ENCODE results near the gene PDS5A. TPM values are rescaled to one million over a fixed set of nuclear protein-coding genes. Genes with fewer than 3 reads are reported as not detected.

PDS5A gene
- total and polyA plus RNA-seq, 2 of the 13 experiments (the other 11 are each of a cell fraction or from before 2014, with no cell fraction given): 31.8 to 57.0 TPM

DNA sequence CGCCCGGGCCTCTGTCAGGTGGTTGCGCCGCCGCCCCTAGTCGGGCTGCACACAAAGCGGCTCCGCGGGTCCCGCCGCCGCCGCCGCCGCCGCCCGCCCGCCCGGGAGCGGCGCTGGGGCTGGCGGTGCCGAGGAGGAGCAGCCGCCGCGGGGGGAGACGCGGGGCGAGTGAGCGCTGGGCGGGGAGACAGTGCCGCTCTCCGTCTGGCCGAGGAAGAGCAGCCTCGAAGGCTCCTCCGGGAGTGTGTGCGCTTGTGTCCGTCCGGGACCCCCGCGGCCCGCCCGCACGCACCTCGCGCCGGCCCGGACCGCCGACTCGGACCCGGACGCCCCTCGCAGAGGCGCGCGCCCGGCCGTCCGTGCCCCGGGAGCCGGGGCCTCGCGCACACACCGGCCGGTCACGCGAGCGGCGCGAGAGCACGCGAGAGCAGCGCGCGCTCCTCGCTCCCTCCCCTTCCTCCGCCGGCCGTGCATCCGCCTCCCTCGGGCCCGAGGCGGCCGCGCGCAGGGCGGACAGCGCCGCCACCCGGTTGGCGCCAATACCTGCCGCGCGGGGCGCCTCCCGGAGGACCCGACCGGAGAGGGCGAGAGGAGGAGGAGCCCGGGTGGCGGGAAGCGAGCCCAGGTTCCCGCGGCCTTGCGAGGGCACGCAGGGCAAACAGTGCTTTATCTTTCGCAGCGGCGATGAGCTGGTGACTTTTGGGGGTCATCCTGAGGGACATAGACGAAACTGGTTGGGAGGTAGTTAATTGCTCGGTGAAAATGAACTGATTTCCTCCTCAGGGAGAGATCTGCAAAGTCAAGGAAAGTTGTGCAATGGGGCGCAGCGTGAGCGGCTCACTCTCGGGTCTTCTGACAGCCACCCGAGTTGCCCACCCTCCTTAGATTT, at the start of gene PDS5A (continued):
- TF ChIP-seq, protein P1, sequence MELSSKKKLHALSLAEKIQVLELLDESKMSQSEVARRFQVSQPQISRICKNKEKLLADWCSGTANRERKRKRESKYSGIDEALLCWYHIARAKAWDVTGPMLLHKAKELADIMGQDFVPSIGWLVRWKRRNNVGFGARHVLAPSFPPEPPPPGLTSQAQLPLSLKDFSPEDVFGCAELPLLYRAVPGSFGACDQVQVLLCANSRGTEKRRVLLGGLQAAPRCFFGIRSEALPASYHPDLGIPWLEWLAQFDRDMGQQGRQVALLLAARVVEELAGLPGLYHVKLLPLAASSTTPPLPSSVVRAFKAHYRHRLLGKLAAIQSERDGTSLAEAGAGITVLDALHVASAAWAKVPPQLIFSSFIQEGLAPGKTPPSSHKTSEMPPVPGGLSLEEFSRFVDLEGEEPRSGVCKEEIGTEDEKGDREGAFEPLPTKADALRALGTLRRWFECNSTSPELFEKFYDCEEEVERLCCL (CRISPR knock-in tag; IDR thresholded peaks at IDR 0.05; ENCODE audit: borderline replicate concordance): no peak
- TF ChIP-seq JARID2 (CRISPR knock-in tag; IDR thresholded peaks at IDR 0.05; ENCODE audit: insufficient replicate concordance): no peak
- TF ChIP-seq, protein P2, sequence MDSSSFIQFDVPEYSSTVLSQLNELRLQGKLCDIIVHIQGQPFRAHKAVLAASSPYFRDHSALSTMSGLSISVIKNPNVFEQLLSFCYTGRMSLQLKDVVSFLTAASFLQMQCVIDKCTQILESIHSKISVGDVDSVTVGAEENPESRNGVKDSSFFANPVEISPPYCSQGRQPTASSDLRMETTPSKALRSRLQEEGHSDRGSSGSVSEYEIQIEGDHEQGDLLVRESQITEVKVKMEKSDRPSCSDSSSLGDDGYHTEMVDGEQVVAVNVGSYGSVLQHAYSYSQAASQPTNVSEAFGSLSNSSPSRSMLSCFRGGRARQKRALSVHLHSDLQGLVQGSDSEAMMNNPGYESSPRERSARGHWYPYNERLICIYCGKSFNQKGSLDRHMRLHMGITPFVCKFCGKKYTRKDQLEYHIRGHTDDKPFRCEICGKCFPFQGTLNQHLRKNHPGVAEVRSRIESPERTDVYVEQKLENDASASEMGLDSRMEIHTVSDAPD (CRISPR knock-in tag; IDR thresholded peaks at IDR 0.05): peak; percentile 61; the same call in 1 of the 2 replicates
- TF ChIP-seq GATAD2A (CRISPR knock-in tag; IDR thresholded peaks at IDR 0.05): peak; percentile 53
- peak; percentile 53; the same call in 1 of the 2 replicates for TF ChIP-seq PHF8 (CRISPR knock-in tag; IDR thresholded peaks at IDR 0.05)
- TF ChIP-seq ARNTL (CRISPR knock-in tag; IDR thresholded peaks at IDR 0.05): peak; percentile 57; the same call in 1 of the 2 replicates
- TF ChIP-seq ONECUT2 (CRISPR knock-in tag; IDR thresholded peaks at IDR 0.05): 0 out of 2 replicates have a peak, but pooled peaks have one; percentile 13
- 0 out of 2 replicates have a peak, but pooled peaks have one; percentile 39 for TF ChIP-seq ELF1 (CRISPR knock-in tag; IDR thresholded peaks at IDR 0.05)
- peak; percentile 46; the same call in 1 of the 2 replicates for TF ChIP-seq PAX8 (CRISPR knock-in tag; IDR thresholded peaks at IDR 0.05; ENCODE audit: borderline replicate concordance)
- TF ChIP-seq ZNF12 (CRISPR knock-in tag; IDR thresholded peaks at IDR 0.05): no peak
- TF ChIP-seq ZKSCAN1 (IDR thresholded peaks at IDR 0.05; ENCODE audit: low read length): no peak
- TF ChIP-seq, protein P3, sequence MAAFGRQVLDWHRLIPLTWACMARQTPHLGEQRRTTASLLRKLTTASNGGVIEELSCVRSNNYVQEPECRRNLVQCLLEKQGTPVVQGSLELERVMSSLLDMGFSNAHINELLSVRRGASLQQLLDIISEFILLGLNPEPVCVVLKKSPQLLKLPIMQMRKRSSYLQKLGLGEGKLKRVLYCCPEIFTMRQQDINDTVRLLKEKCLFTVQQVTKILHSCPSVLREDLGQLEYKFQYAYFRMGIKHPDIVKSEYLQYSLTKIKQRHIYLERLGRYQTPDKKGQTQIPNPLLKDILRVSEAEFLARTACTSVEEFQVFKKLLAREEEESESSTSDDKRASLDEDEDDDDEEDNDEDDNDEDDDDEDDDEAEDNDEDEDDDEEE (CRISPR knock-in tag; IDR thresholded peaks at IDR 0.05): no peak
- TF ChIP-seq IRX3 (CRISPR knock-in tag; IDR thresholded peaks at IDR 0.05; ENCODE audit: borderline replicate concordance, low read depth): peak; percentile 51; the same call in 1 of the 2 replicates
- TF ChIP-seq TP53 (CRISPR knock-in tag; conservative IDR thresholded peaks at IDR 0.05): no peak
- peak; percentile 95 for TF ChIP-seq ZBTB38 (CRISPR knock-in tag; IDR thresholded peaks at IDR 0.05)
- TF ChIP-seq GATA4 (IDR thresholded peaks at IDR 0.05; ENCODE audit: borderline replicate concordance, low read depth): no peak
- TF ChIP-seq, protein P4, sequence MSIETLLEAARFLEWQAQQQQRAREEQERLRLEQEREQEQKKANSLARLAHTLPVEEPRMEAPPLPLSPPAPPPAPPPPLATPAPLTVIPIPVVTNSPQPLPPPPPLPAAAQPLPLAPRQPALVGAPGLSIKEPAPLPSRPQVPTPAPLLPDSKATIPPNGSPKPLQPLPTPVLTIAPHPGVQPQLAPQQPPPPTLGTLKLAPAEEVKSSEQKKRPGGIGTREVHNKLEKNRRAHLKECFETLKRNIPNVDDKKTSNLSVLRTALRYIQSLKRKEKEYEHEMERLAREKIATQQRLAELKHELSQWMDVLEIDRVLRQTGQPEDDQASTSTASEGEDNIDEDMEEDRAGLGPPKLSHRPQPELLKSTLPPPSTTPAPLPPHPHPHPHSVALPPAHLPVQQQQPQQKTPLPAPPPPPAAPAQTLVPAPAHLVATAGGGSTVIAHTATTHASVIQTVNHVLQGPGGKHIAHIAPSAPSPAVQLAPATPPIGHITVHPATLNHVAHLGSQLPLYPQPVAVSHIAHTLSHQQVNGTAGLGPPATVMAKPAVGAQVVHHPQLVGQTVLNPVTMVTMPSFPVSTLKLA (IDR thresholded peaks at IDR 0.05): no peak
- TF ChIP-seq ZNF136 (CRISPR knock-in tag; IDR thresholded peaks at IDR 0.05; ENCODE audit: low read depth): peak; percentile 83; the same call in 1 of the 2 replicates
- no peak for TF ChIP-seq SOX13 (IDR thresholded peaks at IDR 0.05)
- TF ChIP-seq SOX13 (CRISPR knock-in tag; conservative IDR thresholded peaks at IDR 0.05 in 1 of 2, IDR thresholded peaks at IDR 0.05 in 1 of 2): no peak; a peak in 1 of 4 replicates
- TF ChIP-seq SNRNP70 (IDR thresholded peaks at IDR 0.05; ENCODE audit: low read depth, low read length): no peak
- TF ChIP-seq ZBTB20 (CRISPR knock-in tag; IDR thresholded peaks at IDR 0.05; ENCODE audit: borderline replicate concordance, low read depth): 0 out of 2 replicates have a peak, but pooled peaks have one; percentile 27

Data from HepG2 (cell line).